Psoas muscle (tissue), 8 donors: ENCODE results near the gene SRRM5. TPM values are rescaled to one million over a fixed set of nuclear protein-coding genes. Genes with fewer than 3 reads are reported as not detected.
"Not testable (repeated sequence)": the region's sequence is repeated elsewhere in the genome, so short reads cannot be mapped to it uniquely, and the experiment has no call there.

ENCODE experiments used
- ATAC-seq, 4 donors: fragments of 200-7000 bp; cut with Tn5 transposase; one replicate each; pipeline ENCODE4 v1.9.1; 2020; ENCODE audit warnings: moderate library complexity in 3 of 4, mild to moderate bottlenecking in 2 of 4
- DNase-seq, 2 donors: peaks; one replicate each; pipeline ENCODE4 v3.0.0-alpha.2; 2020
- H3K27ac ChIP-seq: fragments of 200-600 bp; one replicate; pipeline ENCODE4 v1.8.0; 2022
- H3K27me3 ChIP-seq, 3 donors: fragments of 200-600 bp in 1 of 3; one replicate each; pipeline versions ENCODE4 v1.6.1 to v1.8.0; 2013 to 2022; ENCODE audit warnings: low read length in 2 of 3, mild to moderate bottlenecking in 2 of 3, moderate library complexity in 1 of 3; ENCODE audit not compliant: insufficient read depth in 3 of 3
- H3K36me3 ChIP-seq, 2 donors: fragments of 200-600 bp in 1 of 2; one replicate each; pipeline versions ENCODE4 v1.6.1 to v1.8.0; 2013 to 2022; ENCODE audit warnings: low read depth in 1 of 2, mild to moderate bottlenecking in 1 of 2, moderate library complexity in 1 of 2; ENCODE audit not compliant: insufficient read depth in 1 of 2
- H3K4me1 ChIP-seq: fragments of 200-600 bp; one replicate; pipeline ENCODE4 v1.8.0; 2022
- H3K4me3 ChIP-seq: fragments of 200-600 bp; one replicate; pipeline ENCODE4 v1.8.0; 2022; ENCODE audit warnings: mild to moderate bottlenecking
- H3K9me3 ChIP-seq: fragments of 200-600 bp; one replicate; pipeline ENCODE4 v1.8.0; 2022
- WGBS, 3 donors: extraction: QIAGEN DNeasy Blood & Tissue Kit; methylation state at CpG; one replicate each; pipeline versions ENCODE4 v1.1.6 to v1.1.7; 2013; 5-methylcytosine and 5-hydroxymethylcytosine counted together
- intact Hi-C, 2 donors: fragments of 100-400 bp; cut with DNase I; formaldehyde crosslinking; loops; one replicate each; pipeline versions ENCODE4 v1.11.0 to v1.14.2; 2022
- polyA plus RNA-seq, 3 donors: library from polyadenylated mRNA; stranded (reverse); fragments of 200-250 nt; gene quantifications; one replicate each; pipeline ENCODE4 v1.2.3, GENCODE V29; 2013
- total RNA-seq, 4 donors: library from RNA; stranded (reverse); fragmentation: NEBNext Ultra II Directional in 2 of 4; extraction: Animal tissue kit (Norgen Biotek cat#: 25700) in 2 of 4; gene quantifications; one replicate each; pipeline versions ENCODE4 v1.2.1 to v1.2.4, GENCODE V29; 2021 to 2023
- TF ChIP-seq, protein P1 (sequence below): fragments of 200-600 bp; IDR thresholded peaks from one replicate; pipeline ENCODE4 v1.8.0; 2022; ENCODE audit warnings: antibody characterized with exemption
- donor health status: healthy with polysubstance abuse.
- donor health status: DM: no; HTN: no; CAD: no; lungs with moderate emphysema.
- donor health status: Bipolar disorder and iron deficiency.
- donor health status: healthy.
- donor health status: DM: yes; HTN: yes; CAD: no.
- donor health status: DM: no; HTN: no; CAD: no.
- donor health status: DM: no; HTN: no; CAD: no.
- donor health status: DM: yes; HTN: yes; CAD: no.

SRRM5 gene
- total and polyA plus RNA-seq, 7 donors: 0.10 to 1.1 (median 0.27) TPM; not detected in 1

DNA sequence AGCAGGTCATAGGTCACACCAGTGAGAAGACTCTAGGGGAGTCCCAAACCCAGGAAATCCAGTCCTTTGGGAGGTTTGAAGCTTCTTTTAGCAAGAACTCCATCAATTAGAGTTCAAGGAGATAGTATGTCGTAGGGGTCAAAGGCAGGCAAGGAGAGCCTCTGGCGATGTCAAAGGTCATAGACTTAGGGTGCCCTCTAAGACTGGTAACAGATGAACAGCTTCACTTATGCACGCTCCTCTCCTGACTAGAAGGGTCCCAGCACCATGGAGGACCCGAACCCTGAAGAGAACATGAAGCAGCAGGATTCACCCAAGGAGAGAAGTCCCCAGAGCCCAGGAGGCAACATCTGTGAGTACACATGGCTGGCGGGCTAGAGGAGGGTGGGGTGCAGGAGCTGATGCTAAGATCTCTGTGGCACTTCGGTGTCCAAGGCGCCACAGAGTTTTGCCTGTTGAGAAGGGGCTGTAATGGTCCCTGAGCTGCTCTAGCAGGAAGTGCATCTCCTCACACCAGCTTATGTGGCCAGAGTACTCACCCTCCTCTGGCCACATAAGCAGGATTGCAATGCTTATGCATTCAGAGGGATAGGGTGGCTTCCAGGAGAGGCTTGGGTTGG, 14.9 kb upstream of the SRRM5 start:
- ATAC-seq (no peak), DNase-seq (no peak)
- Histone ChIP-seq H3K36me3 (peaks cover 3 to 63% of the 10 kb centered on the region in 2 donors), H3K4me3 (peak overlapping the region; percentile 89), H3K27me3 (no peaks in the 10 kb centered on the region), H3K4me1 (peaks cover 26% of the 10 kb centered on the region), H3K9me3 (no peaks in the 10 kb centered on the region), H3K27ac (peak overlapping the region; percentile 99)
- 16 to 26% (median 18%) methylated on average over 7 of the region's 7 CpGs for WGBS, 3 donors
- TF ChIP-seq, protein P1, sequence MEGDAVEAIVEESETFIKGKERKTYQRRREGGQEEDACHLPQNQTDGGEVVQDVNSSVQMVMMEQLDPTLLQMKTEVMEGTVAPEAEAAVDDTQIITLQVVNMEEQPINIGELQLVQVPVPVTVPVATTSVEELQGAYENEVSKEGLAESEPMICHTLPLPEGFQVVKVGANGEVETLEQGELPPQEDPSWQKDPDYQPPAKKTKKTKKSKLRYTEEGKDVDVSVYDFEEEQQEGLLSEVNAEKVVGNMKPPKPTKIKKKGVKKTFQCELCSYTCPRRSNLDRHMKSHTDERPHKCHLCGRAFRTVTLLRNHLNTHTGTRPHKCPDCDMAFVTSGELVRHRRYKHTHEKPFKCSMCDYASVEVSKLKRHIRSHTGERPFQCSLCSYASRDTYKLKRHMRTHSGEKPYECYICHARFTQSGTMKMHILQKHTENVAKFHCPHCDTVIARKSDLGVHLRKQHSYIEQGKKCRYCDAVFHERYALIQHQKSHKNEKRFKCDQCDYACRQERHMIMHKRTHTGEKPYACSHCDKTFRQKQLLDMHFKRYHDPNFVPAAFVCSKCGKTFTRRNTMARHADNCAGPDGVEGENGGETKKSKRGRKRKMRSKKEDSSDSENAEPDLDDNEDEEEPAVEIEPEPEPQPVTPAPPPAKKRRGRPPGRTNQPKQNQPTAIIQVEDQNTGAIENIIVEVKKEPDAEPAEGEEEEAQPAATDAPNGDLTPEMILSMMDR: no peak
- intact Hi-C loops: loop anchor here (5.0 to 10.0 kb wide), 2 partner anchors 62 to 65 kb away; partner anchors contain the start of gene ZNF575 (in 2 of the 2)

DNA sequence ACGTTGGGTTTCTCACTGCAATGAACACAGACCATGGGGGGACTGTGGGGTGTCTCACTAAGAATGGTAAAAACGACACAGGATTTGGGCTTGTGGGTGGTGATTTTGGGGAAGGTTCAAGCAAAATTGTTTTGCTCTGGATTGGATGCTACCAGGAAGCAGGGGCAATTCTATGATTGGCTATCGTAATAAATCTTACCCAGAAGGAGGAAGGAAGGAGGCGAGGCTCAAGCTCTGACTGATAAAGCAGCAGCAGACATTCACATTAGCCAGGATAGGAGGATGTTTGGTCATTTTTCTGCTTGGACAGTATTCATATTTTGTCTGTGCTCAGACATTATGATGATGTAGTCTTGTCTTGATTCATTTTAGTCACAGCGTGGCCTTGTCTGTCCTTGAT, 14.0 kb upstream of the SRRM5 start:
- Histone ChIP-seq H3K27ac (no peak overlapping the region), H3K9me3 (no peaks in the 10 kb centered on the region), H3K4me1 (peaks cover 26% of the 10 kb centered on the region), H3K4me3 (peak overlapping the region; percentile 89), H3K27me3 (no peaks in the 10 kb centered on the region), H3K36me3 (peaks cover 3 to 63% of the 10 kb centered on the region in 2 donors)
- WGBS, 3 donors: 49 to 54% (median 51%) methylated on average over 5 of the region's 5 CpGs
- TF ChIP-seq, protein P1: no peak
- ATAC-seq (no peak), DNase-seq (no peak)
- intact Hi-C loops: loop anchor here (5.0 to 10.0 kb wide), 2 partner anchors 63 to 66 kb away; partner anchors contain the start of gene ZNF575 (in 2 of the 2)

DNA sequence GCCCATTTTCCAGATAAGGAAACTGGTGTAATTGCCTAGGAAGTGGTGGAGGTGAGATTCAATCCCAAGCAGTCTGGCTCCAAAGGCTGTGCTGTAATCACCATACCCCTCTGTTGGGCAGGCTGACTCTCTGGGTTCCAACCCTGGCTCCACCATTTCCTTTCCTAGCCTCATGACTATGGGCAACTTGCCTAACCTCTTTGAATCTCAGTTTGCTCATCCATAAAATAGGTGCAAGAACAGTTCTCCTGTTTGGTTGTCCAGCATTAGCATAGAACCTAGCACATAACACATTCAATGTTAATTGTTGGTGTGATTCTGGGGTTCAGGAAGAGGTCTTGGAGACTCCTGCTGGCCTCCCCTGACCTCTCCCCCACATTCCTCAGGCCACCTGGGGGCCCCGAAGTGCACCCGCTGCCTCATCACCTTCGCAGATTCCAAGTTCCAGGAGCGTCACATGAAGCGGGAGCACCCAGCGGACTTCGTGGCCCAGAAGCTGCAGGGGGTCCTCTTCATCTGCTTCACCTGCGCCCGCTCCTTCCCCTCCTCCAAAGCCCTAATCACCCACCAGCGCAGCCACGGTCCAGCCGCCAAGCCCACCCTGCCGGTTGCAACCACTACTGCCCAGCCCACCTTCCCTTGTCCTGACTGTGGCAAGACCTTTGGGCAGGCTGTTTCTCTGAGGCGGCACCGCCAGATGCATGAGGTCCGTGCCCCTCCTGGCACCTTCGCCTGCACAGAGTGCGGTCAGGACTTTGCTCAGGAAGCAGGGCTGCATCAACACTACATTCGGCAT, 13.2 kb upstream of the SRRM5 start:
- DNase-seq (no peak), ATAC-seq (no peak)
- Histone ChIP-seq H3K27ac (no peak overlapping the region), H3K36me3 (peaks cover 3 to 58% of the 10 kb centered on the region in 2 donors), H3K4me3 (no peak overlapping the region), H3K9me3 (no peaks in the 10 kb centered on the region), H3K4me1 (peaks cover 26% of the 10 kb centered on the region), H3K27me3 (no peaks in the 10 kb centered on the region)
- intact Hi-C loops: loop anchor here (5.0 to 10.0 kb wide), 2 partner anchors 64 to 66 kb away; partner anchors contain the start of gene ZNF575 (in 2 of the 2)
- WGBS, 3 donors: 89 to 95% (median 94%) methylated on average over 19 of the region's 19 CpGs
- TF ChIP-seq, protein P1: no peak

DNA sequence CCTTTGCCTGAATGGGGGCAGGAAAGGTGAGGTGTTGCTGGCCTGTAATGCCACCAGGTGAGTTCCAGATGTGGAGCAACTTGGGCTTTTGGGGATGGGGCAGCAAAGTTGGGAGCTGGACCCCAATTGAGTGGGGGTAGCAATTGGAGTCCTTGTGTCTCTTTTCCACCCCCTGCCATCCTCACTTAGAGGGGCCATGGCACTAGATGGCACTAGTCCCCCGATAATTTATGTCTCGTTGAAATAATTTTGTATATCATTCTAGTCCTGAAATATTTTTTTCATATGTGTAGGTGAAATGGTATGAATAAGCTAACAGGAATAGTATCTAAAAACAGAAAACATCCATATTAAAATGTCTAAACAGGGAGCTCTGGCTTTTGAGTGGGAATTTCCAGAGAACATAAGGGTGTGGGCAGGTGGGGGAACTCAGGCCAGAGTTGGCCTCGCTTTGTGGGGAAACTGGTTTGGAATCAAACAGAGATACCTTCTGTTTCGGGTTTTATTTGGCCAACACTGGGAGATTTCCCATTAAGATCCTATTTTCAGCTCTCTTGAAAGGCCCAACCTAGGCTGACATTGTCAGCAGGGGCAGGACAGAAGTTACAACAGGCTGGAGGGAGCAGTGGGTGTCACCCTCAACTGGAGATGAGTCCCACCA, 12.1 kb upstream of the SRRM5 start:
- Histone ChIP-seq H3K27me3 (no peaks in the 10 kb centered on the region), H3K9me3 (no peaks in the 10 kb centered on the region)

DNA sequence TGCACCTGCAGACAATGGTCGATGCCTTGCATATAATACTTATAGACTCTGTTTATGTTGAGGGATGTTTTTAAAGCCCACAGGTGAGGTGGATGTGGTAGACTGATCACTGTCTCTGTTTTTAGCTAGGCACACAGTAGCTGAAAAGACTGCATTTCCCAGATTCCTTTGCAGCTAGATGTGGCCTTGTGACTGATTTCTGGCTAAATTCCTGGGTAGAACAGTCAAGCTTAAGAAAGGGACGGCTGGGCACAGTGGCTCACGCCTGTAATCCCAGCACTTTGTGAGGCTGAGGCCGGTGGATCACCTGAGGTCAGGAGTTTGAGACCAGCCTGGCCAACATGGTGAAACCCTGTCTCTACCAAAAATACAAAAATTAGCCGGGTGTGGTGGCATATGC, 11.6 kb upstream of the SRRM5 start:
- H3K4me3 ChIP-seq, intact Hi-C loops, DNase-seq, H3K9me3 ChIP-seq, H3K27me3 ChIP-seq, ATAC-seq, H3K27ac ChIP-seq: not testable (repeated sequence)
- peaks cover 11% of the 10 kb centered on the region for H3K4me1 ChIP-seq
- peaks cover 3 to 57% of the 10 kb centered on the region in 2 donors for H3K36me3 ChIP-seq
- WGBS, 3 donors: 65 to 84% (median 69%) methylated on average over 5 of the region's 5 CpGs

More for the DNA sequence above, 12.1 kb upstream of the SRRM5 start:
- Histone ChIP-seq H3K4me1 (peaks cover 15% of the 10 kb centered on the region), H3K27ac (no peak overlapping the region), H3K36me3 (peaks cover 3 to 57% of the 10 kb centered on the region in 2 donors), H3K4me3 (no peak overlapping the region)
- no peak for ATAC-seq
- intact Hi-C loops: loop anchor here (5.0 to 10.0 kb wide), 2 partner anchors 65 to 67 kb away; partner anchors contain the start of gene ZNF575 (in 2 of the 2)
- WGBS, 3 donors: 82 to 85% (median 84%) methylated on average over 4 of the region's 4 CpGs
- no peak for DNase-seq
- TF ChIP-seq, protein P1: no peak
